GM12872 (cell line): ENCODE results near the gene DLX6.

Source experiments
- TF ChIP-seq, protein P1 (sequence below): IDR thresholded peaks from 3 replicates; pipeline ENCODE4 v1.5.1; 2011; ENCODE audit warnings: low read depth, mild to moderate bottlenecking, low read length, moderate library complexity; ENCODE audit not compliant: insufficient read depth

DLX6 gene

GRCh38 chr7:97005183-97006054 lies at the start of gene DLX6:
DLX6 (plus strand) TSS chr7:97005553; CDS start chr7:97005978, 425 bp downstream.
- TF ChIP-seq, protein P1, sequence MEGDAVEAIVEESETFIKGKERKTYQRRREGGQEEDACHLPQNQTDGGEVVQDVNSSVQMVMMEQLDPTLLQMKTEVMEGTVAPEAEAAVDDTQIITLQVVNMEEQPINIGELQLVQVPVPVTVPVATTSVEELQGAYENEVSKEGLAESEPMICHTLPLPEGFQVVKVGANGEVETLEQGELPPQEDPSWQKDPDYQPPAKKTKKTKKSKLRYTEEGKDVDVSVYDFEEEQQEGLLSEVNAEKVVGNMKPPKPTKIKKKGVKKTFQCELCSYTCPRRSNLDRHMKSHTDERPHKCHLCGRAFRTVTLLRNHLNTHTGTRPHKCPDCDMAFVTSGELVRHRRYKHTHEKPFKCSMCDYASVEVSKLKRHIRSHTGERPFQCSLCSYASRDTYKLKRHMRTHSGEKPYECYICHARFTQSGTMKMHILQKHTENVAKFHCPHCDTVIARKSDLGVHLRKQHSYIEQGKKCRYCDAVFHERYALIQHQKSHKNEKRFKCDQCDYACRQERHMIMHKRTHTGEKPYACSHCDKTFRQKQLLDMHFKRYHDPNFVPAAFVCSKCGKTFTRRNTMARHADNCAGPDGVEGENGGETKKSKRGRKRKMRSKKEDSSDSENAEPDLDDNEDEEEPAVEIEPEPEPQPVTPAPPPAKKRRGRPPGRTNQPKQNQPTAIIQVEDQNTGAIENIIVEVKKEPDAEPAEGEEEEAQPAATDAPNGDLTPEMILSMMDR: no peak

GRCh38 chr7:96959135-96959534 lies 46.2 kb upstream of the DLX6 start:
- TF ChIP-seq, protein P1: no peak

GRCh38 chr7:96962221-96962885 lies 43.0 kb upstream of the DLX6 start:
- TF ChIP-seq, protein P1: no peak

- TF ChIP-seq, protein P1: no peak
Observed at GRCh38 chr7:96968981-96969380, 36.4 kb upstream of the DLX6 start.

DNA sequence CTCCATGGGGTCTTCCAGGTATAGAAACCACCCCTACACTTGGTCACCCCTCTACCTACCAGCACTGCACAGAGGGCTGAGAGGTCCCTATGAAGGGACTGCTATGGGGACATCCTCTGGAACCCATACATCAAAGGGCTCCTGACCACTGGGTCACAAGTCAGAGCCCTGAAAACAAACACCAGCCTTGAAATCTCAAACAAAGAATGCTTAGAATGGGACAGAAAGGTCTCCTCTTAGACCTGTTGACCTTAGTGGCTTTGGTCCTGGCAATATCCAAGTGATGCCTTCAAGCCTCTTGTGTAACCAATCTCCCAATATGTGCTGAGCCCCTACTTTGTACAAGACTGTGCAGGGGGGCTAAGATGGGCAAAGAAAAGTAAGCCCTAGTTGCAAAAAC lies 34.6 kb upstream of the DLX6 start:
- TF ChIP-seq, protein P1: no peak

- TF ChIP-seq, protein P1: no peak
Observed at GRCh38 chr7:96973986-96974385, 31.4 kb upstream of the DLX6 start.

- TF ChIP-seq, protein P1: no peak
Observed at GRCh38 chr7:96976106-96976505, 29.2 kb upstream of the DLX6 start.
